ENCODE results near the gene PIK3R3. TPM values are rescaled to one million over a fixed set of nuclear protein-coding genes. Genes with fewer than 3 reads are reported as not detected.

Gene PIK3R3
- total and polyA plus RNA-seq, 12 donors: 15.4 to 54.5 (median 34.0) TPM

- intact Hi-C loops (cut with DNase I): loop anchor here in 5 of 10 donors (2.0 to 10.0 kb wide), 4 partner anchors 42 to 82 kb away; partner anchors contain the start of gene PIK3R3 (in 4 of the 5)
- ATAC-seq (peak; percentile 5 to 49 (median 20)), DNase-seq (no peak)
- Histone ChIP-seq H3K27ac (peak within 1 kb of the TSS in 9 of 10 donors; percentile 54 to 93 (median 79)), H3K4me1 (peaks cover 22 to 73% (median 54%) of the 10 kb centered on the region in 9 donors), H3K4me3 (no peak within 1 kb of the TSS), H3K36me3 (no peaks in the 10 kb centered on the region), H3K9me3 (no peaks in the 10 kb centered on the region), H3K27me3 (no peaks in the 10 kb centered on the region)
- 42 to 52% methylated on average over 11 of the region's 11 CpGs for WGBS, 2 donors
- no peak for TF ChIP-seq CTCF (IDR thresholded peaks at IDR 0.05)
Measured at GRCh38 chr1:46174448-46175231, 42.2 kb upstream of the PIK3R3 start, which contains the start of gene TSPAN1. Gene TSPAN1, plus strand, starts transcription at chr1:46175087. Its CDS starts 6,021 bp downstream, at chr1:46181108.

GRCh38 chr1:46173361-46173856, 41.0 kb upstream of the PIK3R3 start:
- TF ChIP-seq CTCF (IDR thresholded peaks at IDR 0.05): peak in 6 of 9 donors; percentile 10 to 55 (median 34)
- H3K4me3 ChIP-seq: no peak overlapping the region
- WGBS, 2 donors: 8 to 22% methylated on average over 4 of the region's 4 CpGs
- H3K9me3 ChIP-seq: no peaks in the 10 kb centered on the region
- ATAC-seq: peak in 7 of 8 donors; percentile 6 to 56 (median 31)
- H3K27ac ChIP-seq: peak overlapping the region in 9 of 10 donors; percentile 60 to 93 (median 82)
- peaks cover 0 to under 1% (median 0%) of the 10 kb centered on the region in 7 donors for H3K27me3 ChIP-seq
- H3K36me3 ChIP-seq: no peaks in the 10 kb centered on the region
- peaks cover 22 to 67% (median 61%) of the 10 kb centered on the region in 9 donors for H3K4me1 ChIP-seq
- intact Hi-C loops (cut with DNase I): loop anchor here in 3 of 10 donors (2.0 to 10.0 kb wide), 3 partner anchors 41 to 59 kb away; partner anchors contain the start of gene PIK3R3 (in 2 of the 3)
- peak in 1 of 2 donors; percentile 65 for DNase-seq

- Histone ChIP-seq H3K27ac (peak overlapping the region in 9 of 10 donors; percentile 69 to 93 (median 82)), H3K27me3 (peaks cover 0 to 11% (median 0%) of the 10 kb centered on the region in 7 donors), H3K36me3 (no peaks in the 10 kb centered on the region), H3K9me3 (no peaks in the 10 kb centered on the region), H3K4me3 (no peak overlapping the region), H3K4me1 (peaks cover 22 to 75% (median 71%) of the 10 kb centered on the region in 9 donors)
- intact Hi-C loops (cut with DNase I): loop anchor here in 3 of 10 donors (2.0 to 10.0 kb wide), 3 partner anchors 40 to 58 kb away; partner anchors contain the start of gene PIK3R3 (in 2 of the 3)
- no peak for ATAC-seq
- no peak for DNase-seq
- no peak for TF ChIP-seq CTCF (IDR thresholded peaks at IDR 0.05)
- WGBS, 2 donors: 83 to 98% methylated on average over 4 of the region's 4 CpGs
Measured at GRCh38 chr1:46172321-46172720, 39.9 kb upstream of the PIK3R3 start.

GRCh38 chr1:46171871-46172270, 39.4 kb upstream of the PIK3R3 start:
- Histone ChIP-seq H3K36me3 (no peaks in the 10 kb centered on the region), H3K27me3 (peaks cover 0 to 16% (median 0%) of the 10 kb centered on the region in 7 donors), H3K4me3 (peak overlapping the region in 1 of 10 donors; percentile 15), H3K4me1 (peaks cover 24 to 80% (median 73%) of the 10 kb centered on the region in 9 donors), H3K9me3 (no peaks in the 10 kb centered on the region), H3K27ac (peak overlapping the region; percentile 69 to 93 (median 82))
- intact Hi-C loops (cut with DNase I): loop anchor here in 4 of 10 donors (2.0 to 10.0 kb wide), 3 partner anchors 39 to 57 kb away; partner anchors contain the start of gene PIK3R3 (in 3 of the 4)
- ATAC-seq (peak in 6 of 8 donors; percentile 2 to 10 (median 5)), DNase-seq (no peak)
- no peak for TF ChIP-seq CTCF (IDR thresholded peaks at IDR 0.05)
- WGBS, 2 donors: 38 to 45% methylated on average over 6 of the region's 6 CpGs

All from heart right ventricle (tissue), 16 donors.